NCI-H2196 treated with DMSO at 0.1 percent for 48 hours (cell line): Measurements from ENCODE around the gene NEURL1.
"Not testable (repeated sequence)": the region's sequence is repeated elsewhere in the genome, so short reads cannot be mapped to it uniquely, and the experiment has no call there.

Source experiments
- DNase-seq: peaks from one replicate; lab custom pipeline; 2025; ENCODE audit not compliant: unreplicated experiment; lab: John Stamatoyannopoulos, UW

NEURL1 gene

DNA sequence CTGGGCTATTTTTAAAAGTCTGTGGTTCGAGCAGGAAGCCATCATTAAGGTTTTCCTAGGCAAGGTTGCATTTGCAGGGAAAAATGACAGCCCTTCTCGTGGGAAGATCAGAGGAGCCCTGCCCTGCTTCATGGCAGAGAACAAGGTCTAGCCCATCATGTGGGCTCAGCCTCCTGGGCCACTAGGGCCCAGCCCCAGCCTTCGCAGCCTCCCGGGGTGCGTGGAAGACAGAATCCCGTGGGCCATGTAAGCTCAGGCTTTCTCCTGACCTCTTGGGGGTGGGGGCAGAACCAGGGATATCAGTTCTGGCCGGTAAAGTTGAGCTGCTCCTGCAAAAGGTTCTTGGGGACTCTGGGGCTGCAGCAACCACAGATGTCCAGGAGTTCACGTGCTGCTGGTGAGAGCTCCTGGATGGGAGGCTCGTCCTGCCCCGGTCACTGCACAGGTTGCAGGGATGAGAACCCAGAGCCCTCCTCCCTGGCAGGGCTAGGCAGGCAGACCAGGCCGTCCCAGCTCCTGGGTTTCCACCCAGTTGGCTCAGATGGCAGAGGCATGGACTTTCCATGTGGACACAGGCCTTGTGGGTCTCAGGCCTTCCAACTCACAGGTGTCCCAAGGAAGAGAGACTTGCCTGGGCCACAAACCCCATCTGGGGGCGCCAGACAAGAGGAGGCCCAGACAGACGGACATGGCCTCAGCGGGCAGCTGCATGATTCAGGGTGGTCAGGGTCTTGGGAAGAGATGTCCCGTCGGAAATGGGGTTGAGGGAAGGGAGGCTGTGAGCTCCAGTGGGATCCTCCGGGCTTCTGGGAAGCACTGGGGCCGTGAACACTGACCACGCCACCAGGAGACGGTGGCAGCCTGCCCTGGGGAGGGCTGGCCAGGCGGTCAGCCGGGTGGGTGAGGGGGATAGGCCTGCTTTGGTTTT, 126.2 kb downstream of the NEURL1 start:
- no peak for DNase-seq

DNA sequence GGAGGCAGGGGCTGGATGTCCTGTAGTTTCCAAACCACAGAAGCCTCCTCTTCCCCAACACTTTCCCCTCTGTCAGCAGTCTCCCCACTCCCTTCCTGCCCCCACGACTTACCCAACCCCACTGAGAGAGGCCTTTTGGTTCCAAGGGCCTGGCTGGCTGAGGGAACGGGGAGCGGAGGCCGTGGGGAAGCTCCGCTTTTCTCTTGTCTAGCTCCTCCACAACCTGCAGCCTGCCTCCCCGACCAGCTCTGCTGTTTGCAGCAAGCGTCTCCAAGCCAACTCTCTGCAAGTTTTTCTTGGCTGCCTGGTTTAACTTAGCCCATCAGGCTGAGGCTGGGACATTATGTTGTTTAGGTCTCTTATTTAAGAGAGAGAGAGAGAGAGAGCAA, 126.8 kb downstream of the NEURL1 start:
- no peak for DNase-seq

- DNase-seq: no peak
Measured at GRCh38 chr10:103620891-103621782, 127.6 kb downstream of the NEURL1 start.

DNA sequence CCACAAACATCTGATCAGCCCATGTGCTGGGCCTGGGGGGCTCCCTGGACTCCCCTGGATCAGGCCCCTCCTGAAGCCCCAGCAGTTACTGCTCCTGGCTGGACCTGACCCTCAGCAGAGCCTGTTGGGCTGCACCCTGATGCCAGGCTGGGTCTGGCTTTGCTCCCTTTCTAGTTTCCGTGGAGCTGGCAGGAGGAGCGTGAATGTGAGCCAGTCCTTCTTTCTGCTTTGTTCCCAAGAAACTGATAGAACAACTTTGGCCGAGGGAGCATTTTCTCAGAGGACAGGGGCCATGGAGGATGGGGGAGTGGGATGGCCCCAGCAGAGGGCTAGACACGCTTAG, 128.2 kb downstream of the NEURL1 start:
- DNase-seq: no peak

- no peak for DNase-seq
Measured at GRCh38 chr10:103622286-103622685, 128.8 kb downstream of the NEURL1 start.

GRCh38 chr10:103622935-103623574, 129.6 kb downstream of the NEURL1 start:
- DNase-seq: no peak

DNA sequence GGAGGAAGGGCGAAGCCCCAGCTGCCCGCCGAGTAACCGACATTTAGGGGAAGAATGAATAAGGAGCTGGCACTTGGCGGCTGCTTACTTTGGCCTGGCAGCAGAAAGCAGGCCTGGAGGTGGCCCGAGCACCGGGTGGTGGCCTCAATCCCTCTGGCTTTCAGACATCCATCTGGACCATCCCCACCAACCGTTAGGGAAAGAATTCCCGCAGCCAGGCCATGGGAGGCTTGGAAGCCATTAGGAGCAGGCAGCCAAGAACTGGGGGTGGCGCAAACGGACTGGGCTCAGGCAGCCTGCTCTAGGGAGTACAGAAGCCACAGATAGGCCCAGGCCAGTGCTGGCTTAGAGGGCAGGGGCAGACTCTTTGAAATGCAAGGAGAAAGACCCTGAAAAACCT, 132.7 kb downstream of the NEURL1 start:
- no peak for DNase-seq

- DNase-seq: no peak
Measured at GRCh38 chr10:103627111-103627892, 133.8 kb downstream of the NEURL1 start.

- no peak for DNase-seq
Measured at GRCh38 chr10:103627893-103628292, 134.4 kb downstream of the NEURL1 start.

DNA sequence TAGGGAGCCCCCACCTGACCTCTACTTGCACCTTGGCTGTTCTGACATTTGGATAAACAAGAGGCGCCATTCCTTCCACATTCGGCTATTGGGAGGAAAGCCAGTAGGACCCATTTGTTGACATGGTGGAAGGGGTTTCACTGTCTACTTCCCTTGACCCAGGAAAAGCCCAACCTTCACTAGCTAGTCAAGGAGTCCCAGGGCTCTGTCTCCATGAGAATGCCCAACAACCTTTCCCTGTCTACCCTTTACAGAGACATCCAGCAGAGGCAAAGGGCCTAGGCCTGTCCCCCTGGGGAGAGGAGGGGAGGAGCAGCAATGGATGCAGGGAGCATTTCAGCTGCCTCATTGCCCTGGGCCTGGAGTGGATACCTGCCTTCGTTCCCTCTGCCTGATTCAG, 136.1 kb downstream of the NEURL1 start:
- no peak for DNase-seq

GRCh38 chr10:103630156-103630555, 136.7 kb downstream of the NEURL1 start:
- no peak for DNase-seq

DNA sequence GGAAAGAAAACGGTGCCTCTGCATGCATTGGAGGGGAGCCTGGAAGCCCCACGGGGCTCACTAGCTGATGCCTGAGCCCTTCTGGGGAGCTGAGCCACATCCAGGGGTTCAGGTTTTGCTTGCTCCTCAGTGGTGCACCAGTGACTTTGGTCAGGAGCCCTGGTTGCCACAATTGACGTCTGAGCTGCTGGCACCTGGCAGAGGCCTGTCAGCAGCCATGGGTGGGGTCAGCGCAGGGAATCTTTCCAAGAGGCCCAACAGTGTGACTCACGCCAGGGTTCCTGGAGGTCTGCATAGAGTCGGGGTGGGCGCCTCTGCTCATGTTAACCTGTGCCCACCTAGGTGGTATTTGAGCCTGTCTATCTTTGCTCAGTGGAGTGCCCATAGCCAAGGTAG, 138.7 kb downstream of the NEURL1 start:
- DNase-seq: no peak

DNA sequence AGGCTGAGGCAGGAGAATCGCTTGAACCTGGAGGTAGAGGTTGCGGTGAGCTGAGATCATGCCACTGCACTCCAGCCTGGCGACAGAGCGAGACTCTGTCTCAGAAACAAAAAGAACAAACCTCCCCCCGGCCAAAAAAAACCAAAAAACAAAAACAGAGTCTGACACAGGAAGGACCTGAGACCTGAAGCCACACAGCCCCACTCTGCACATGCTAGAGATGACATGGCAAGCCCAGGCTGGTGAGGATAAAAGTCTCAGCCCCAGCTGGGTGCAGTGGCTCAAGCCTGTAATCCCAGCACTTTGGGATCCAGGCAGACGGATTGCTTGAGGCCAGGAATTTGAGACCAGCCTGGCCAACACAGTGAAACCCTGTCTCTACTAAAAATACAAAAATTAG, 139.4 kb downstream of the NEURL1 start:
- DNase-seq: not testable (repeated sequence)

DNA sequence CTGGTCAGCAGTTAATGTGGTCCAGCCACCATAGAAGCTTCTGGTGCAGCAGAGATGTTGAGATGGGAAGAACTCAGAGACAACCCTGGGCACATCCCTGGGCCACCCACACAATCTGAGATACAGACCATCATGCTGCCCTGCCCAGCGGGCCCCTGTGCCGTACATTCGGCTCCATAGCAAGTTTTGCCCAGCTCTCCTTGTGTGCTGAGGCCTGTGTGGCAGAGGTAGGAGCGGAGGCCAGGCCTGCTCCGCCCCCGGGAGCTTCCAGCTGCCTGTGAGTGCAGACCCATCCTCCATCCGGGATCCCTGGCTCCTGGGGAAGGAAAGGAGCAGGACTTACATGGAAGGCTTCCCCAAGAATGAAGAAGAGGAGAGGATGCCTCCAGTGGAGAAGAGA, 140.3 kb downstream of the NEURL1 start:
- DNase-seq: no peak

DNA sequence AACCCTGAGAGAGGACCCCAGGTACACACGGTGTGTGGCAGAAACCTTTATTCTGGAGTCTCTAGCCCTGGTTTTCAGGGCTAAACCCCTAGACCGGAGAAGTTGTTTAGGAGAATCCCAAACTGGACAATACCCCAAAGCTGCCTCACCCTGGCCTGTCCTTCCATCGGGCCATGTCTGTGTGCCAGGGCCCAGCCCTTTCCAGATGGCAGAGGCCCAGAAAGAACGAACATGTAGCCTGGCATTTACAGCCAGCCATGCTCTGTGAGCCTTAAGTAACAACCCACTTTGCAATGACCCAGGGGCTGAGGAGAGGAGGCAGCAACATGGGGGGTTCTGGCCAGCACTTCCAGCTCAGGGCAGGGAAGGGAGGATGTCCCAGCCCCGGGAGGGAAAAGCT, 142.1 kb downstream of the NEURL1 start:
- no peak for DNase-seq

GRCh38 chr10:103636492-103636891, 143.0 kb downstream of the NEURL1 start:
- no peak for DNase-seq

DNA sequence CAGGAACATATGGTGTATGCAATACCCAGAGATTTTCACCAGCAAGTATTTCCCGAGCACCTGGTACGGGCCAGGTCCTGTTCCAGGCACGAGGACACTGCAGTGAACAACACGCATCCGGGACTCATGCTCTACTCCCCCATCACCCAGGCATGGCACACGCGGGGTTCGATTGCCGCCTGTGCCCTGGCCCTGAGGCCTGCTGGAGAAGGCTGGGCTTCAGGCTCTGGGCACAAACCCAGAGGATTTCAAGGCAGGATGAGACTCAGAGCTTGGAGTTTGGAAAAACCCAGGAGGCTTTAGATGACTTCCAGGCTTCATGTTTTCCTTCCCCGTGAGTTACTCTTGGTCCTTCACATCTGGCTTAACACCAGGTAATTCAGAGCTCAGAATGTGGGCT, 143.5 kb downstream of the NEURL1 start:
- no peak for DNase-seq

- DNase-seq: no peak
Measured at GRCh38 chr10:103637927-103638557, 144.5 kb downstream of the NEURL1 start.

DNA sequence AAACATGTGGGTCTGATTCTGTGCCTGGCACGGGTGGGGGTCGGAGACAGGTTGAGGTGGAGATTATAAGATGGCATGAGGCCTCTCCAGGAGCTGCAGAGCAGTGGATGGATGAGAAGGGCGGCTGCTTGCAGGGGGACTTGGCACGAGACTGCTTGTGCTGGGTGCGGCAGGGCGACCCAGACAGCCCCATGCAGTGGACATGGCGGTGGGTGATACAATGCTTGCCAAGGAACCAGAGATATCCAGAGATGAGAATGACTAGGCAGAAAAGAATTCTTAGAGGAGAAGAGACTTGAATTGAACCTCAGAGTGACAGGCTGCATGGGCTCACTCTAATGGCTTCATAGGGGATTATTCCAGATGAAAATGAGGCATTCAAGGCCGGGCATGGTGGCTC, 145.4 kb downstream of the NEURL1 start:
- DNase-seq: no peak

GRCh38 chr10:103640436-103641181, 147.1 kb downstream of the NEURL1 start:
- DNase-seq: no peak
